Activated CD8-positive, alpha-beta memory T cell treated with anti-CD3 and anti-CD28 coated beads for 24 hours (primary cell): Measurements from ENCODE around the gene TAPT1.
"Not testable (repeated sequence)": the region's sequence is repeated elsewhere in the genome, so short reads cannot be mapped to it uniquely, and the experiment has no call there.

ENCODE experiments used
- DNase-seq: peaks from one replicate; pipeline ENCODE4 v3.0.0-alpha.2; 2020

TAPT1 gene

DNA sequence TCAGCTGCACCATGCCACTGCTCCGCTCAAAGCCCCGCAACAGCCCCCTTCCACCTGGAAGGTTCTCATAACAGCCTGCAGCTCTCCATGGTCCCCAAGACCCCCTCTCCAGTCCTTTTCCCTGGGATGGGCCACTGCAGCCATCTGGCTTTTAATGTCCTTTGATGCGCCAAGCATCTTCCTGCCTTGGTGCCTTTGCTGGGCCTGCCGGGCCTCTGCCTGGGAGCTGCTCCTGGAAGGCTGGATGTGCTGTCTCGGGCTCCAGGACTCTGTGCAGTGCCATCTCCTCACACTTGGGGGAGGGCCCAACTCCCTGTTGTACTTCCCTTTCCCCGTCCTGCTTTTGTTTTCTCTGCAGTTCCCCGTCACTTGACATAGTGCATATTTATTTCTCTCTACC lies 60.3 kb downstream of the TAPT1 start:
- DNase-seq = no peak

DNA sequence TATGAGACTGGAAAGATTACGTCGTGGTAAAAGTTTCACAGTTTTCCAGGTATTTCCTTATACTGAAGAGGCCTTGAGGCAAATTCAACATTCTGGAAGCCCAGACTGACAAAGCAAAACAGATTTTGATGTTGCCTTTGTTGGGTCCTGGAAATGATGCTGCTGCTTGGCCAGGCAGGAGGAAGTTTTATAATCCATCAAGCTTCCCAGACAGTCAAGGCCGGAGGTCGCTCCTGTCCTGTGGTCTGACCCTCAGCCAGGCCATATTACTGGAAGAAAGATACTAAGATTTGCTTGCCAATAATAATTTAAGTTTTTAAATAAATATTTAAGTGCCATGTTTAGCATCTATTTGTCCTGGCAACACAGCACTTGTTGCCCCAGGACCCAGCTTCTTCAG lies 63.4 kb downstream of the TAPT1 start:
- no peak for DNase-seq

DNA sequence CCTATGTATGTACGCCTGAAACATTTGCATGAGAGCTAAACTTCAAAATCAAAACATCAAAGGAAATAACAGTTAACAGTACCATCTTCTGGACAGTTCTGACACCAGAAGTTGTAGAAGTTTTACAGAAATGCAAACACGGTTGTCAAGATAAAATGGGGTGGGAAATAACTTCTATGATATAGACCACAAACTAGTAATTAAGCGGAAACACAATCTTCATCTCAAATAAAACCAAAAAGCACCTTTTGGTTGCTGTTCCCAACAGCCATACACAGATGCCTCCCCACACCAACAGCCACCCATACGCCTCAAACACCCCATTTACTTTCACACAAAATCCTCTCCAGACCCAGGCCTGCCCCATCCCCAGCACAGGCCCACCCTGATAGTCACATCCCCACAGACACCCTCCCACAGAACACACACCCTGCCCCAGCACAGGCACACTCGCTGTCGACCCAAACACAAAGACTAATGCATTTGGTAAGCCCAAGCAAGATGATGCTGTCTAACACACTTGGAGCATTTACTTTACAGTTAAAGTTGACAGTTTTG lies 64.3 kb downstream of the TAPT1 start:
- no peak for DNase-seq

DNA sequence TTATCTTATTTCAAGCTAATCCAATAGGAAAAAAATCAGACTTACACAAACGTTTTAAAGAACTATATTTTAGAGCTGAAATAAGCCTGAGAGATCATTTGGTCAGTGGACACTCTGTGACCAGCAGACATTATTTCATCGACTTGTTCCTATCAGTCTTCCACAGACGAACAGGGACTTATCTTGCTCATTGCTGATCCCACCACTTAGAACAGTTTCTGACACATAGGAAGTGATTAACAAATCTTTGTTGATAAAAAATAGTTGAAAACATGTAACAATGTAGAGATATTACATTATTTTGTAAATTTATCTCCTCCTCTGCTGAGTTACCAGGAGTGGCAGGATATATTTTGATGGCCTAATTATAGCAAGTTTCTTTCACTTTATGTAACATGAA lies 65.8 kb downstream of the TAPT1 start:
- DNase-seq = no peak

DNA sequence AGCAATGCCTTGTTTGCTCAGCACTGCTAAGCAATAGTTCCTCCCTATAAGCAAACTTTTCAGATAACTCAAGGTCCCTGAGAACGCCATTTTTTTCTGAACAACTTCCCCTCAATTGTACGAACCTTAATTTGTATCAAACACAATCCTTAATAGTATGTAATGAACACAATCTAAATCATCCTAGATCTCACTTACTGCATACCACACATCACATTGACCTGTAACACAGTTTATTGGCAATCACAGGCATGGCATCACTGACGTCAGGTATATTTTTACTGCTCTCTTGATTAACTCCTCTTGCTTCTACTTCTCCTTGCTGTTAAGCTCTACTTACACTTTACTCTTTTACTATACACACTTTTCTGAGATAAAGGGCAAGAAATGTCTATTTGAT lies 67.0 kb downstream of the TAPT1 start:
- DNase-seq = no peak

DNA sequence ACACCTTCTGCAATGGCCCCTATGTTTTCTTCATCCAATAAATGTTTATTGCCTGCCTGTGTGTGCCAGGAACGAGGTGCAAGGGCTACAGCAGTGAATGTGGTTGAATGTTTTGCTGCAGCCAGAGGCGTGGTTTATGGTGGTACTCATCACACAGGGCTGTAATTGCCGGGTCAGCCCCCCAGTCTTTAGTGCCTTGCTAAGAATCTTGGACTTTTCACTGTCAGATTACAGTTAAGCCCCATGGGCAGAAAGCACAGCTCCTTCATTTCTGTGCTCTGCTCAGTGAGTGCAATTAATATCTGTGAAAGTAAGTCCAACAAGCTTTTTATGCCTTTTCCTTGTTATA lies 67.8 kb downstream of the TAPT1 start:
- no peak for DNase-seq

DNA sequence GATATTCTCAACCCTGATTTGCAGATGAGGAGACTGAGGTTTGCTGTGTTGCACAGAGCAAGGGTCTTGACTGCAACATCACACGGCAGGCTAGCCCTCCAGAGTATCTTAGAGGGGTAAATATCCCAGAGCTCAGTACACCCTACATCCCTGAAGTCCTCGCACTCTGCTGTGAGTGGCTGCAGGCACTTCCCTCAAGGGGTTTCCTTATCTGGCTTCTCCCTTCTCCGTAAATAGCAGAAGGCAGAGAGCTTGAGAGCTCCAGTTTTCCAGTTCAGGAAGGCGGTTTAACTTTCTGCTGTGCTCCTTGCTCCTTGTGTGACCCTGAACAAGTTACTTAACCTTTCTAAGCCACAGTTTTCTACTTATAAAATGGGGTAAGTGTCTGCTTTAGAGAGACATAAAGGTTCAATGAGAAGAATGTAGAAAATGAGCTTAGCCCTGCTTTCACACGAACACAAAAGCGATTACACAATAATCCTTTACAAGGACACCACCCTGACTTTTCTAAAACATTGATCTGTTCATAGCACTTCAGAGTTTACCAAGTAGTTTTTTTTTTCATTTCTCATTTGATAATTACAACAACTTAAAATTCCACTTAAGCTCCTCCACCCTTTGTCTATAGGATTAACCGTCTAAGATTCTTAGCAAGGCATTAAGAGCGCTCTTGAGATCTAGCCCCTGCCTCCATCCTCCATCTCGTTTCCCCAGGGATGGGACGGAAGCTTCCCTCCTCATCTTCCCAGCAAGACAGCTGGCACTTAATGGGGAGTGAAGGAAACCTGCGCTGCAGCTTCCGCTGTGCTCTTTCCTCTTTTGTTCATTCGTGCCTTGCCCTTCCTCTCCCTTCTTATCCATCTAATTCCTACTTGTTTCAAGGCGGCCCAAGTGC lies 68.4 kb downstream of the TAPT1 start:
- no peak for DNase-seq

DNA sequence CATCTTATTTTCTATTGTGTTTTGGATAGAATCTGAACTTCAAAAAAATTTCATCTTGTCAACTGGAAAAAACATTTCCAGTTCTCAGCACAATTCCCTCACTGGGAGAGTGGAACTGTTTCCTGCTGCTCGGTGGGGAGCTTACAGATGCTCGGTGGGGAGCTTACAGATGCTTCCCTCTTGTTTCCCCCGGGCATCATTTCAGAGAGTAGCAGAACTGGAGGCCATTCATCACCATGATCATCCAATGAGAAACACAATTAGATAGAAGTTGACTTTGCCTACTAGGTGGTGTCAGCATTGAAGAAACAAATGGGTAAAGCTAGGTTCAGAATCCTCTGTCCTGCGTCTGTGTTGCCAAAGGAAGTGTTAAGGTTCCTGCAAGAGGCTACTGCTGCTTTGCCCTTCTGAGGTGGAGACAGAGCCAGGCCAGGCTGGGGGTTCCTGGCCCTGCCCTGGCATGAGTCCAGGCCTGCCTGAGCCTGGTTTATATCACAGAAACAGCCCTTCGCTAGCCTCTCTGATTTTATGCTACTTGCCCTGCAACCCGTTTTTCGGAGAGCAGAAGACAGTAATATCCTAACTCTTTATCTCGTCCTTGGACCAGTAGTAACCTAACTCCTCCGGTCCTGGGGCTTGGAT lies 70.6 kb downstream of the TAPT1 start:
- no peak for DNase-seq

DNA sequence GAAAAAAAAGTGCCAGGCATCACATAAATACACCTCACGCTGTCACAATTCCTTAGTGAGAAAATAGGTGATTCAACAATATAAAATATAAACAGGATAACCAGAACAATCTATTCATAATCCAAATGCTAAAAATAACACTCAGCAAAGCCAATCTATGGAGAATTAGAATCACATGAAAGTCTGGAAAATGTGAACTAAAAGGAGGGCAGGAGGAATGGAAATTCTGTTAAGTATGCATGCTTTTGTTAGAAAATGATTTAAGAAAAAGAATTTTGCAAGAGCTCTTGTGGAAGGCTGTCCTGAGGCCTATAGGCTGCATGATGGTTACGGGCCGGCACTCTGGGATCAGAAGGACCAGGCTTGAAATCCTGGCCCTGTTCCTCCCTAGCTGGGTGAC lies 71.8 kb downstream of the TAPT1 start:
- no peak for DNase-seq

DNA sequence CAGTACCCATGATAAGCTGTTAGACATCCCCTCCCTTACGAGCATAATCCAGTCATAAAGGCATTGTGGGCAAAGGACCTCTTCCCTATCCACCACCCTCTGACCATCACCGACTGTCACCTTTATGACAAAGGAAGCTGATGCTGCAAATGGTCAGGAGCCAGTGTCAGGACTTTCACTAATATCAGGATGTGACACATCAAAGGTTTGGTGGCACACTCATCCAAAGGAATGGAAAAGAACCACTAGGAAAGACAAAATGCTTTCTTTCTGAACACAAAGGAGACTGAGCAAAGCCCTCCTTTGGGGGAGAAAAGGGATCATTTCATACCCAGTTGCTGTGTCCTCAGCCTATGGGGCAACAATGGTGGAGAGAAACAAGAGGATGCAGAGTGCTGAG lies 75.6 kb downstream of the TAPT1 start:
- DNase-seq = no peak

DNA sequence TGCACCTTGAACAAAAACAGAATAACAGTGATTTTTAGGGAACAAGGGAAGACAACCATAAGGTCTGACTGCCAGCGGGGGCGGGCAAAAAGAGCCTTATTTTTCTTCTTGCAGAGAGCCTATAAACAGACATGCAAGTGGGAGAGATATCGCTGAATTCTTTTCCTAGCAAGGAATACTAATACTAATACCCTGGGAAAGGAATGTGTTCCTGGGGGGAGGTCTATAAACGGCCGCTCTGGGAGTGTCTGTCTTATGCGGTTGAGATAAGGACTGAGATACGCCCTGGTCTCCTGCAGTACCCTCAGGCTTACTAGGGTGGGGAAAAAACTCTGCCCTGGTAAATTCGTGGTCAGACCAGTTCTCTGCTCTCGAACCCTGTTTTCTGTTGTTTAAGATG lies 81.4 kb downstream of the TAPT1 start:
- DNase-seq = not testable (repeated sequence)

DNA sequence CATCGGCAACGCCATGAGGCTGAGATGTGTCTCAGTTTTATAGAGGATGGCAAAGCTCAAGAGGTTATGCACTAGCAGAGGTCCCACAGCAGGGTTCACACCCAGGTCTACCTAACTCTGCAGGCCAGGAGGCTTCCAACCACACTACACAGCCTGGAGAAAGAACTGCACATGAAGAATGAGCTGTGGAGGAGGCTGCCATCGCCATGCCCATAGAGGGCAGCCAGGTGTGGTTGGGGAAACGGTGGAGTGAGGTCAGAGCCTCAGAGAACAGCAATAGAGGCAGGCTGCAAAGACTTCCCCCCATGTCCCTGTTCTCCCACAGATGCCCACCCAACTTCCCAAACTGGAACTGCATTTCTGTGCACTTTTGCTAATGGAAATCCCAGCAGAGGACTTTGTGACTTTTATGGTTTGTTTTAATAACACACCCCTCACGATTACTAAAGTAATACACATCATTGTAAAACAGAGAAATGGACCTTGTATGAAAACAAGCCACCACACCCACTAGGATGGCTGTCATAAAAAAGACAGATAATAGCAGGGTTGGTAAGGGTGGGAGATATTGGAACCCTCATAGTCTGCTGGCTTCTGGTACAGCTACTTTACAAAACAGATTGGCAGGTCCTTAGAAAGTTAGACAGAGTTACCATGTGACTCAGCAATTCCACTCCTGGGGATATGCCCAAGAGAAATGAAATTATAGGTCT lies 83.5 kb downstream of the TAPT1 start:
- DNase-seq = no peak

DNA sequence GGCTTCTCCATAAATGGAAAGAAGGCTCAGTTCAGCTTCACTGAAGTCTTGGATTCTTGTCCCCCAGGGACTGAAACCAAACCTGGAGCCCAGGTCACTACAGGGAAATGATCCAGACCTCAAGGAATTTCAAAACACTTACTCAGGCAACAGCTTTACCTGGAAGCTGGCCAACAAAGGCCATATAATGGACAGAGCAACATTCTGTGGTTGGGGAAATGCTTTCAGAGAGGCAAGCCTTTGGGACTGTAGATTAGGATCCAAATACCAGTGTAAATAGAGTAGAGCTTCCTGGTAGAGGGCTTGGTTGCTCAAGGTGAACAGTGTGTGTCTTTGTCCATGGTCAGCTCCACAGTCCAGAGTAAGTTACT lies 85.4 kb downstream of the TAPT1 start:
- no peak for DNase-seq

DNA sequence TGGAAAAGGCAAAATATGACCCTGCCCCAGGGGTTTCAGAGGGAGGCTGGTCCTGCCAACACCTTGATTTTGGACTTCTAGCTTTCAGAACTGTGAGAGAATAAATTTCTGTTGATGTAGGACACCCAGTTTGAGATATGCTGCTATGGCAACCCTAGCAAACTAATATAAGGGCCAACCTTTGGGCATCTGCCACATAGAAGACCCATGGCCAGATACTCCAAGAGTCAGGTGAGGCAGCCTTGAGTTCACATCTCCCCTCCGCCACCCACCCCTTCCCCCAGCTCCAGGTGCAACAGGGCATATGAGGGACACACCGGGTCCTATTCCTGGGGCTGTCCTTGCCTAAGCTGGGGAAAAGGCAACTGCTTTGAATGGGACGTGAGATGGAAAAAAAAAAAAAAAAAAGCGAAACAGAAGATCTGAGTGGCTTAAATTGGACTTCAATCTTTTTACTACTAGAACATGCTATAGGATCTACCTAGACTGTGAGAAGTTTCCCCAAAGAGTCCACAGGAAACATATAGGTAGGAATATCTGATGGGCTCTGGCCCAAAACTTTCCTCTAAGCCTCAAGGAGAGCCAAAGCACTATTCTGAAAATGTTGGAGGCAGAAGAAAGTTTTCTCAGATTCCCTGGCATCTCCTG lies 85.9 kb downstream of the TAPT1 start:
- no peak for DNase-seq

DNA sequence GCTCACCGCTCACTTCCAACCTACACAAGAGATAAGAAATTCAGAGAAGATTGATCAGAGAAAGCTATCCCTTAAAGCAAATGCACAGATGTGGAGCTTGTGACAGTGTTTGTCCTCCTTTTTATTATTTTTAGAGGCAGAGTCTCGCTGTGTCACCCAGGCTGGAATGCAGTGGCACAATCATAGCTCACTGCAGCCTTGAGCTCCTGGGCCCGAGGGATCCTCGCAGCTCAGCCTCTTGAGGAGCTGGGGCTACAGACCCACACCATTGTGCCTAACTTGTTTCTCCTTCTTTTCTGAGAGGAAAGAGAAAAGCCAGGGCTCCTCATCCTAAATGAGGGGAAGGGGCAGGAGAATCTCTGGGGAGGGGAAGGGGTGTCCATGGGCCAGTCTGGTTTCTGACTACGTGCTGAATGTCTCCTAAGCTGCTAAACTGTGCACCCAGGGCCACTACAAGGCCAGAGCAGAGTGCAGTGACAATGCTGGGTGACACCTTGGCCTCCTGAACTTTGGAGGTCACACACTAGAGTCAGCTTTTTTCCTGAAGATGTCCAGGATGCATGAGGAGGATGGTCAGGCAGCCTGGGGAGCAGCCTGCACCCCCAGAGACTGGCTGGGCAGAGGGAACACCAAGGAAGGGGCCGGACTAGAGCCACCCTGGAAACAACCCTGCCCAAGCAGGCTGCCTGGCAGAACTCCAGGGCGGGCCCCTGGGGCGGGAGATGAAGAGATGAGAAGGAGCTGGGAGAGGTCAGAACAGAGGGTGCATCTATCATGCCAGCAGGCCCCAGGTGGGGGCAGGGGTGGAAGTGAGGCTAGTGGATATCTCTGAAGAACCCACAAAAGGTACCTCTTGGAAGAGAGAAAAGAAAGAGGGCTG lies 87.0 kb downstream of the TAPT1 start:
- DNase-seq = no peak

DNA sequence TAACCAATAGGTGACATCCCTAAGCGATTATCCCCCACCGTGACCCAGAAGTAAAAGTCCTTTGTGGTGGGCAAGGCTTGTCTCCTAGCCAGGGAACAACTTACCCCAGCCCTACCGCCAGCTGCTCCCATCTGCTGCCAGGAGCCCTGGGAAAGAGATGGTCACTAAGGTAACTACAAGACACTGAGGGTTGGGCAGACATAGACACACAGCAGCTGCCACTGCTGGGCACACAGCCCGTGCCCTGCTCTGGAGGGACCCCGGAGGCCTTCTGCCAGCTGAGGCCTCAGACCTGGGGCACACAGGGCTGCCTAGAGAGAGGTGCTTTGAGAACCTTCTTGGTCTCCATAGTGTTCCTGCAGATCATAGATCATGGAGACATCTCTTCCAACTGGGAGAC lies 89.4 kb downstream of the TAPT1 start:
- DNase-seq = no peak

DNA sequence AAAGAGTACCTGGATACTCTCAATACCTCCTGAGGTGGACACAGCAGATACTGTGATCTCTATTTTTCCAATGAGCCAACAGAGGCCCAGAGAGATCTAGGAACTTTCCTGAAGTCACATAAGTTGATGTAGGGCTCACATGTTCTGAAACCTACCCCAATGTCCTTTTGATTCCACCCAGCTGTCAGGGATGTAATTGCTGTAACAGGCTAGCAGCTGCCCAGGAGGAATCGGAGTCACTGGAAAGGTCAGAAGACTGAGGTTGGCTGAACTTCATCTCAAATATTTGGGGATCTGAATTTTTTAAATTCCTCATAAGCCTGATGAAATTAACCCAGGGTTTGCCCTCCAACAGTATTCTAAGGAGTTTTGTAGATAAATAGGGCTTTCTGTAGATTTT lies 90.0 kb downstream of the TAPT1 start:
- no peak for DNase-seq

DNA sequence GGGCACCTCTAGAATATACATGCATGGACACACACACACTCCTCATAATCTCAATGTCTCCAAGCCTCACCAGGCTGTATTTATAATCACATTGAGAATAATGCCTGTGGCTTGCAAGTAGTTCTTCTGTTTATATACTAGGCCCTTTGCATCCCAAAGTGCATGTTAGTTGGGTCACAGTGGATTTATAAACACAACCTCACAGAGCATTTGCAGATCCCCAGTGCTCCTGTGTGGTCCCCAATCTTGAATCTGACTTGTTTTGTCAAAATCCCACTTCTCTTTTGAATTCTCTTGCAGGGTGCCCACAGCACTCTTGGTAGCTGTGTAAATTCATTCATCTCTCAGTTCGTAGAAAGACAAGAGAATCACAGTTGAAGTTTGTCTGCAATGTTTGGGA lies 92.9 kb downstream of the TAPT1 start:
- no peak for DNase-seq

DNA sequence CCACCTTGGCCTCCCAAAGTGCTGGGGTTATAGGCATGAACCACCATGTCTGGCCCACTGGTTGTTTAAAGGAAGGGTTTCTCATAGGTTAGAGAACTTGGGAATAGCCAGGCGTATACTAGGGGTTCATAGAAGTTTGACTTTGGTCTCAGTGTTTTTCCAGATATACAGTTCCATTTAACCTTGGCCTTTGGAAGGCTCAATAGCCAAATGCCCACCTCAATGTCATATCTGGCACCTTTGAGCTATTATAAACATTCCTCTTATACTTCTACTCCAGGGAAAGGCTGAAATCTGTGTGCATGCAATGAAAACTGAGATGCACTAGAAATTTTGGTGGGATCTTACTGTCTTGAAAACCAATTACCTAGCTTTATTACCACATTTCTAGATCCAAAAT lies 95.0 kb downstream of the TAPT1 start:
- no peak for DNase-seq

DNA sequence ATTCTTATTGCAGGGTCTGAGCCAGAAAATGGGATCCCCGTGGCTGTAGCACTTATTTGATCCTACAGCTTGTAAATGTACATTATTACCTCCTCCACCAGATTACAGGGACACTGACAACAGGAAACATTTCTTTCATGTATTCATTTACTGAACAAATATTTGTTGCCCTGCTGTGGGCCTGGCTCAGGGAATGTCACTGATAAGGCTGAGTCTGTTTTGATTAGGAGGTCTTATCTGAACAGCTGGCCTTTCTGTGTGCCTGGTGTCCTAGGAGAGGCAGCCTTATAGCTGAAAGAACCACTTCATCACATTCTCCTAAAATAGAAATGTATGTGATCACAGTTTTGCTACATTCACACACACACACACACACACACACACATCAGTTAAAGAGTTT lies 96.9 kb downstream of the TAPT1 start:
- no peak for DNase-seq

DNA sequence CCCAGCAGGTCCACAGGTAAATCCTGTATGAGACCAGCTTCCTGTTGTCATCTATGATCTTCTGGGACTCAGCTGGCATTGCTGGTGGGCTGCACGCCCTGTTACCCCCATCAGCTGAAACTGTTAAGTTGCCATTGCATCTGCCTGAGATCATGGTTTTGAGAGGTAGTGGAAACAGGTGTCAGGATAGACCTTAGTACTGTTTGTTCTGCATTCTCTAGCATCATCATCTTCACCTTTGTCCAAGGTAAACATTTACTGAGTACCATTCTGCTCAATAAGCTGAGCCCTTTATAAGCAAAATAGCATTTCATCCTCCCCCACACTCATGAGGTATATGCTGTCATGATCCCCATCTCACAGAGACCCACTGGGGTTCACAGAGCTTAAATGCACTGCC lies 99.6 kb downstream of the TAPT1 start:
- DNase-seq = no peak
